GM18951 (cell line): ENCODE results near the gene ZNF45.

ENCODE experiments used
- POLR2A ChIP-seq: IDR thresholded peaks from 4 replicates; pipeline ENCODE4 v1.6.1; 2011; ENCODE audit warnings: mild to moderate bottlenecking; ENCODE audit not compliant: insufficient read length, insufficient read depth; ENCODE audit errors: extremely low read depth
- in situ Hi-C: fragments of 300-500 bp; cut with MboI; formaldehyde crosslinking; loops from one replicate; pipeline ENCODE4 v1.12.0; 2022; ENCODE audit warnings: low sequenced_read_pairs, mixed read lengths, inconsistent platforms; ENCODE audit not compliant: unreplicated experiment

ZNF45 gene

DNA sequence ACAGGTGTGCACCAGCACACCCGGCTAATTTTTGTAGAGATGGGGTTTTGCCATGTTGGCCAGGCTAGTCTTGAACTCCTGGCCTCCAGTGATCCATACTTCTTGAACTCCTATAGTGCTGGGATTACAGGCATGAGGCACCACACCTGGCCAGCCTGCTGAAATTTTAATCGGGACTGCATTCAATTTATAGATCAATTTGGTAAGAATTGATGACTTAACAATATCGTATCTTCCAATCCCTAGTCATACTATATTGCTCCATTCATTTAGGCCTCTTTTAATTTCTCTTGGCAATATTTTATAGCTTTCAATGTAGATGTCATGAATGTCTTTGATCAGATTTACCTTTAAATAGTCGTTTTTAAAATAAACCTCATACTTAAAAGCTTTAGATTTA lies 5.6 kb upstream of the ZNF45 start:
- no peak for TF ChIP-seq POLR2A
- in situ Hi-C loops = no loop called here

DNA sequence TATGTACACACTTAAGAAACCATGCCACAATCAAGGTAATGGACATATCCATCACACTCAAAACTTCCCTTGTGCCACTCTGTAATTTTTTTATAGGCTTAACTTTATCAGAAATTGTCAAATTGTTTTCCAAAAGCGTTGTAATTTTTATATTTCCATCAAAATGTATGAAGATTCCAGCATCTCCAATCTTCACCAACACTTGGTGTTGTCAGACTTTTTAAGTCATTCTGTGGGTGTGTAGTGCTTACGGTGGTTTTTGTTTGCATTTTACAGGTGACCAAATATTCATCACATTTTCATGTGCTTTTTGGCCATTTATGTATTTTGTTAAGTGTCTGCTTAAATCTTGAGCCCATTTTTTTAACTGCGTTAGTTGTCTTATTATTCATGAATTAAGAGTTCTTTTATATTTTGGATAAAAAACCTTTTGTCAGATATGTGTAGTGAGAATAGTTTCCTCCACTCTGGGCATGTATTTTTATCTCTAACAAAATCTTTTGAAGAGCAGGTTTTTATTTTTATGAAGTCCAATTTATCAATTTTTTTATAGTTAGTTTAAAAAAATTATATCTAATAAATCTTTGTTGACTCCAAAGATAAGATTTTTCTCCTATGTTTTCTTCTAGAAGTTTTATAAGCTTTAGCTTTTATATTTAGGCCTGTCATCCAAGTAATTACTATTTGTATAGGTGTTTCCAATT lies 4.6 kb upstream of the ZNF45 start:
- TF ChIP-seq POLR2A = no peak
- in situ Hi-C loops = no loop called here

DNA sequence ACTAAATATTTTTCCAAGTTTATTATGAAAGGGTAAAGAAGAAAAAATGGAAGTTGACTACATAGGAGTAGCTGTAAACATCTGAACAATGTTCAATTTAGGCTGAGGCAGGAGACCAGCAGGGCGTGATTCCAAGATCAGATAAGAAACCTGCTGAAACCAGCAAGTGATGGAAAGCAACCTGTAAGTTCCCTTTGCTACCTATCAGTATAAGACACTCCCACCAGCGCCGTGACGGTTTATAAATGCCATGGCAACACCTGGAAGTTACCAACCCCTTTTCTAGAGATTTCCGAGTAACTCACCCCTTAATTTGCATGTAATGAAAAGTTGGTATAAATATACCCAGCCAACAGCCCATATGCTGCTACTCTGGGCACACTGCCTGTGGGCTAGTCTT lies 1.1 kb upstream of the ZNF45 start:
- no peak for TF ChIP-seq POLR2A
- in situ Hi-C loops = no loop called here

DNA sequence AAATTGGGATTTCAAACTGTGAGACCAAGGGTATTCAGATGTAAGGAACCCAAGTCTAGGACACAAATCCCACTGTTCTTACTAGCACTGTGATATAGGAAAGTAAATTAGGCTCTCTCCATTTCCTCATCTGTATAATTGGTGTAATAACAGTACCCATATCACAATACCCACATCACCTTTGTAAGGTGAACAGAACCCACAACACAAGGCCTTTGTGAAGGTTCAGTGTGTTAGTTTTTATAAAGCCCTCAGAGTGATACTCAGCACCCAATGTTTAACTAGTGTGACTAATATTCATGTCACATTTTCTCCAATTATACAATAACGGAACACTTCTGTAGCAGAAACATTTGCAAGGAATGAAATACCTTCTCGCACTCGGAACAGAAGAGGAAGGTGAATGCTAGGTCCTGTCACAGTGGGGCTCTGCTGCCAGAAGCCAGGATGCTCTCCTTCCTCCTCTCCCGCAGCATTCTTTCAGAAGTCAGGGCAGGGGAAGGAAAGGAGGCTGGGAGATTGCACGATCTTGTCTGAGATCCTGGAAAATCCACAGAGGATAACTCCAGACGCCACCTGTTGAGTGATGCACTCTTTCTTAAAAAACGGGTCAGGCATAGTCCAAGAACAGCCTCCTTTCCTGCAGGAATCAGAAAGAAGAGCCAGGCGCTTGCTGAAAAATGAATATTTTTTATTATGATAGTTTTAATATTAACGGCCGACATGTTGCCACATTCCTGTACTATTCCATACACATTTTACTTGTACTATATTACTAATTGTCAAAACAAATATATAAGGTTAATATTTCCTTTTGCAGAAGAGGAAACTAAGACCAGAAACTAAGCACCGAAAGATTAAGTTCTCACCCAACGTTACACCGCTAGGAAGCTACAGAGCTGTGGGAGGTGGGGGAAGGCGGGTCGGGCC lies 762 bp downstream of the ZNF45 start:
- no peak for TF ChIP-seq POLR2A
- in situ Hi-C loops = no loop called here

DNA sequence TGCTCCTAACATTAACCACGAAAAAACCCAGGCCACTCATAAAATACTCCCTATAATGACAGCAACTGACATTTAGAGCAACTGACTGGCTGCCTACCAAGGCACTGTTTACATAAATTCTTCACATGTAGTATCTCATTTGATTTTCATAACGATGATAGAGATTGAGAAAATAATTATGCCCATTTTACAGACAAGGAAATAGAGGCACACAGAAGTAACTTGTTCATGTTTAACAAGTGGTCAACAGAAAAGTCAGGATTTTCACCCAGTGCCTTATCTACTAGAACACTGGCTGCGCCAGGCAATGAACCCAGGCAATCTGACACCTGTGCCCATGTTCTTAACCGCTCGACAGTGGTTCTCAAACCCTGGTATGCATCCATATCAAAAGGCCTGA lies 6.3 kb downstream of the ZNF45 start:
- in situ Hi-C loops = no loop called here
- TF ChIP-seq POLR2A = no peak

DNA sequence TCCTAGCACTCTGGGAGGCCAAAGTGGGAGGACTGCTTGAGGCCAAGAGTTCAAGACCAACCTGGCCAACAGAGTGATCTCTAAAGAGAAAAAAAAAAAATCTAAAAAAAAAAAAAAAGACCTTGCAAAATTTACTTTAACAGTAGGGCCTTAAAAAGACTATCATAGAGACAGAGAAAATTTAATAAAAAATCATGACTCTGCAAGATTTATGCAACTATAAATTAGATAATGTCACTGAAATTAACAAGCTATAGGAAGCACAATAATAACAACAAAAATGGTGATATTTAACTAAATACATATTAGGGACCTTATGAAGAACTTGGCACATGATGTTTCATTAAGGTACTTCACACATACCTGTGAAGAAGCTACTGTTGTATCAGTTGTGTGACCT lies 11.2 kb downstream of the ZNF45 start:
- in situ Hi-C loops = no loop called here
- no peak for TF ChIP-seq POLR2A

DNA sequence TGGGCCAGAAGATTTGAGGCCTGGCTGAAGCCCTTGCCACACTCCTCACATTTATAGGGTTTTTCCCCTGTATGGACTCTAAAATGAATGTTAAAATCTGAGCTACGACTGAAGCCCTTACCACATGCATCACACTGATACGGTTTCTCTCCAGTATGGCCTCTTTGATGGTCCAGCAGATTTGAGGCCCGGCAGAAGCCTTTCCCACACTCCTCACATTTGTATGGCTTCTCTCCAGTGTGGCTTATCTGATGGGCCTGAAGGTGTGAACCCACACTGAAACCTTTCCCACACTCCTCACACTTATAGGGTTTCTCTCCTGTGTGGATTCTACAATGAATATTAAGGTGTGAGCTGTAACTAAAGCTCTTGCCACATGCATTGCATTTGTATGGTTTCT lies 21.0 kb downstream of the ZNF45 start:
- in situ Hi-C loops = no loop called here
- no peak for TF ChIP-seq POLR2A

DNA sequence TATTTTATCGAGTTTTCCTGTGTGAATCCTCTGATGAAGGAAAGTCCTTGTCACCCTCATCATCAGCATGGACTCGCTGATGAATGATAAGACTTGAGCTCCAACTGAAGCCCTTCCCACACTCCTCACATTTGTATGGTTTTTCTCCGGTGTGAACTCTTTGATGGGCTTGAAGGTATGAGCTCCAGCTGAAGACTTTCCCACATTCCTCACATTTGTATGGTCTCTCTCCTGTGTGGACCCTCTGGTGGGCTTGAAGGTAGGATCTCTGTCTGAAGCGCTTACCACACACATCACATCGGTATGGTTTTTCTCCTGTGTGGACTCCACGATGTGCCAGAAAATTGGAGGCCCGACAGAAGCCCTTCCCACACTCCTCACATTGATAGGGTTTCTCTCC lies 21.7 kb downstream of the ZNF45 start:
- in situ Hi-C loops = no loop called here
- TF ChIP-seq POLR2A = no peak

DNA sequence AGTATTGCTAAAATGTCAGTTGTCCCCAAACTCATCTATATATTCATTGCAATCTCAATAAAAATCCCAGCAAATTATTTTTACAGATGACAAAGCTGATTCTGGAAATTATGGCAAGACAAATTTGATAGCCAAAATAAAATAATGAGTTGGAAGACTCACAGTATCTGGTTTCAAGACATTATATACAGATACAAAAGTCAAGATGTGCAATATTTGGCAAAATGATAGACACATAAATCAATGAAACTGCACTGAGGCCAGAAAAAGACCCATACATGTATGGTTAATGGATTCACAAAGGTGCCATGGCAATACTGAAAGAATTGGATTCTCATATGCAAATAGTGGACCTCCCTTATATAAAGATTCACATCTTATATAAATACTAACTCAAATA lies 24.2 kb downstream of the ZNF45 start:
- TF ChIP-seq POLR2A = no peak
- in situ Hi-C loops = no loop called here

DNA sequence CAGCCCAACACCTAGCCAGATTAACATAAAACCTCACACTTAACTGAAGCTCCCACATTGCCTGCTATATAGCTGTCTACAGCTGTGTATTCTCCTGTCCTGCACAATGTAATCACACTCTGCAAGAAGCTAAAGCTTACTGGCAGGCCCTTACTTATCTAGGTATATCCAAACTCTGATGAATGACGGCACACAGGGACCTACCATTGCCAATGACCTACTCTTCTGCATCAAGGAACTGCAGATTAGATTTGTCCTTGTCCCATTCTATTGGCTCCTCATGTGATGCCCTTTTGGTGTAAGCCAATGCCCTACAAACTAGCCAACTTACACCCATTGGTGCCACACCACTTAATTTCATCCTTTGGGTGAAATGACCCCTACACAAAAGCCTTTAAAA lies 26.4 kb downstream of the ZNF45 start:
- in situ Hi-C loops = no loop called here
- TF ChIP-seq POLR2A = no peak

DNA sequence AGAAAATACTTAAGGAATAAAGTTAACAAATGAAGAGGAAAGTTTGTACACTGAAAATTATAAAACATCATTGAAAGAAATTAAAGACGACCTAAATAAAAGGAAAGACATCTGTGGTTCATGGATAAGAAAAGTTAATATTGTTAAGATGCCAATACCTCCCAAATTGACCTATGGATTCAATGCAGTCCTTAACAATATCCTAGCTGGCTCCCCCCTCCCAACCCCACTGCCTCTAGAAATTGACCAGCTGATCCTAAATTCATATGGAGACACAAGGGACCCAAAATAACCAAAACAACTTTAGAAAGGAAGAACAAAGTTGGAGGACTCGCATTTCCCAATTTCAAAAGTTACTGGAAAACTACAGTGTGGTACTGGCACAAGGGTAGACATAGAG lies 28.3 kb downstream of the ZNF45 start:
- TF ChIP-seq POLR2A = no peak
- in situ Hi-C loops = no loop called here

DNA sequence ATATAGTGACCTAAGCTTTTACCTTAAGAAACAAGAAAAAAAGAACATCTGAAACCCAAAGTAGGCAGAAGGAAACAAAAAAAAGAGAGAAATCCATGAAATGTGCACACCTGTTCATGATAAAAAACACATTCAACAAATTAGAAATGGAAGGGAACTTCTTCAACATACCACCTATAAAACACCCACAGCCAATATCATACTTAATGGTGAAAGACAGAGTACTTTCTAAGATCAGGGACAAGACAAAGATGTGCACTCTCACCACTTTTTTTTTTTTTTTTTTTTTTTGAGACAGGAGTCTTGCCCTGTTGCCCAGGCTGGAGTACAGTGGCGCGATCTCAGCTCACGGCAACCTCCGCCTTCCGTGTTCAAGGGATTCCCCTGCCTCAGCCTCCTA lies 29.2 kb downstream of the ZNF45 start:
- TF ChIP-seq POLR2A = no peak
- in situ Hi-C loops = no loop called here

DNA sequence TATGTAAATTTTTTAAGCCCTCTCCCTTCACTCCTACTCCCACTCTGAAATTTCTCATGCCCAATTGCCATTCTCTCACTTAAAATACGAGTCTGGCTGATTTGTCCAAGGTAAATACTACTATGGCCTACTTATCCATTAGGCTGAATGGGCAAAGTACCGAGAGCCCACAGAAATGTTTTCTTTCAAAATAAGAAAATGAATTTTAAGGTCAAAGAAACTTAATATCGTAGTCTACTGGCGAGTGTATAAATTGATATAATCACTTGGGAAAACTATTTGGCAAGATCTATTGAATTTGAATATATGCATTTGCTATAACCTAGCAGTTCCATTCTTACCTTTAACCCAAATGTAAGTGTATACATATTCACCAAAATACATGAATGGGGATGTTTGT lies 32.7 kb downstream of the ZNF45 start:
- in situ Hi-C loops = no loop called here
- no peak for TF ChIP-seq POLR2A
